ENCODE data around the gene DHRS7B.
"Not testable (repeated sequence)": the region's sequence is repeated elsewhere in the genome, so short reads cannot be mapped to it uniquely, and the experiment has no call there.

The DHRS7B gene

GRCh38 chr17:21113049-21113690 is 13.6 kb upstream of the DHRS7B start:
- DNase-seq: no peak

GRCh38 chr17:21113716-21114115 is 13.0 kb upstream of the DHRS7B start:
- DNase-seq: no peak

- not testable (repeated sequence) for DNase-seq
Measured at GRCh38 chr17:21114791-21115190, 12.0 kb upstream of the DHRS7B start.

GRCh38 chr17:21119247-21119918 is 7.4 kb upstream of the DHRS7B start:
- DNase-seq: peak; percentile 69

GRCh38 chr17:21119919-21120249 is 6.9 kb upstream of the DHRS7B start:
- no peak for DNase-seq

GRCh38 chr17:21124086-21124485 is 2.7 kb upstream of the DHRS7B start:
- DNase-seq: no peak

- DNase-seq: not testable (repeated sequence)
Measured at GRCh38 chr17:21124517-21124916, 2.2 kb upstream of the DHRS7B start.

GRCh38 chr17:21125862-21126261 is 902 bp upstream of the DHRS7B start:
- peak; percentile 57 for DNase-seq

GRCh38 chr17:21127509-21128077 is 829 bp downstream of the DHRS7B start:
- no peak for DNase-seq

- DNase-seq: no peak
Measured at GRCh38 chr17:21129023-21129681, 2.4 kb downstream of the DHRS7B start.

GRCh38 chr17:21131137-21131536 is 4.4 kb downstream of the DHRS7B start:
- no peak for DNase-seq

- no peak for DNase-seq
Measured at GRCh38 chr17:21132428-21132827, 5.7 kb downstream of the DHRS7B start.

- no peak for DNase-seq
Measured at GRCh38 chr17:21134559-21134958, 7.8 kb downstream of the DHRS7B start.

GRCh38 chr17:21140911-21141310 is 14.1 kb downstream of the DHRS7B start:
- no peak for DNase-seq

GRCh38 chr17:21141331-21141730 is 14.6 kb downstream of the DHRS7B start:
- no peak for DNase-seq

GRCh38 chr17:21142065-21142464 is 15.3 kb downstream of the DHRS7B start:
- not testable (repeated sequence) for DNase-seq

- DNase-seq: no peak
Measured at GRCh38 chr17:21143695-21144094, 16.9 kb downstream of the DHRS7B start.

GRCh38 chr17:21144299-21144698 is 17.5 kb downstream of the DHRS7B start:
- not testable (repeated sequence) for DNase-seq

GRCh38 chr17:21146362-21147015 is 19.7 kb downstream of the DHRS7B start:
- DNase-seq: no peak

GRCh38 chr17:21149621-21150020 is 22.9 kb downstream of the DHRS7B start:
- no peak for DNase-seq

GRCh38 chr17:21152731-21153130 is 26.0 kb downstream of the DHRS7B start:
- no peak for DNase-seq

- no peak for DNase-seq
Measured at GRCh38 chr17:21157586-21158370, 31.0 kb downstream of the DHRS7B start.

- DNase-seq: no peak
Measured at GRCh38 chr17:21160401-21160800, 33.6 kb downstream of the DHRS7B start.

Data from activated CD4-positive, alpha-beta T cell treated with anti-CD3 and anti-CD28 coated beads, Interleukin-2, amount 50 U/mL, for 1 hour (primary cell).